CD4-positive, alpha-beta T cell (primary cell): ENCODE results near the gene PM20D1. TPM values are rescaled to one million over a fixed set of nuclear protein-coding genes. Genes with fewer than 3 reads are reported as not detected.

ENCODE experiments used
- ATAC-seq: fragments of 200-7000 bp; cut with Tn5 transposase; one replicate; pipeline ENCODE4 v1.10.0; 2022; ENCODE audit warnings: mild to moderate bottlenecking; ENCODE audit not compliant: poor library complexity
- CTCF ChIA-PET: fragments of 350-600 bp; sonication (Branson Sonifier 250); formaldehyde crosslinking; loops from one replicate; lab custom pipeline; 2021; ENCODE audit warnings: antibody characterized with exemption, inconsistent platforms; lab: Charles Lee
- POLR2A ChIA-PET: fragments of 350-600 bp; sonication (Branson Sonifier 250); formaldehyde crosslinking; loops from one replicate; lab custom pipeline; 2021; ENCODE audit warnings: antibody characterized with exemption, inconsistent platforms; lab: Charles Lee
- DNase-seq, 14 experiments: peaks; one replicate each; pipeline ENCODE4 v3.0.0-alpha.2; 2013 to 2020; ENCODE audit warnings: mixed read lengths in 2 of 14
- H3K27ac ChIP-seq, 2 donors: one replicate each; pipeline versions ENCODE4 v1.5.1 to v1.7.0; 2013; ENCODE audit warnings: low read length in 2 of 2, low read depth in 1 of 2, mild to moderate bottlenecking in 1 of 2
- H3K27me3 ChIP-seq, 2 experiments: 1 replicate in 1 of 2; 2 replicates in 1 of 2; pipeline versions ENCODE4 v1.6.1 to v1.7.0; 2013; ENCODE audit warnings: low read length in 2 of 2, control low read depth in 1 of 2, mild to moderate bottlenecking in 1 of 2, moderate library complexity in 1 of 2; ENCODE audit not compliant: insufficient read depth in 2 of 2, control insufficient read depth in 1 of 2
- H3K36me3 ChIP-seq: one replicate; pipeline ENCODE4 v1.6.1; 2013; ENCODE audit warnings: low read length, control low read depth; ENCODE audit not compliant: insufficient read depth
- H3K4me1 ChIP-seq: one replicate; pipeline ENCODE4 v1.6.1; 2013; ENCODE audit warnings: low read length, control low read depth; ENCODE audit not compliant: insufficient read depth
- H3K4me3 ChIP-seq: one replicate; pipeline ENCODE4 v1.5.1; 2013; ENCODE audit warnings: mild to moderate bottlenecking, low read length, moderate library complexity
- H3K9me3 ChIP-seq, 2 experiments: 1 replicate in 1 of 2; 2 replicates in 1 of 2; pipeline versions ENCODE4 v1.6.1 to v1.7.0; 2013; ENCODE audit warnings: low read length in 2 of 2, mild to moderate bottlenecking in 2 of 2, control low read depth in 1 of 2, moderate library complexity in 1 of 2; ENCODE audit not compliant: control insufficient read depth in 1 of 2, insufficient read depth in 1 of 2
- H3K27ac Mint-ChIP-seq: one replicate; pipeline ENCODE4 v1.8.0; 2020; ENCODE audit warnings: mixed read lengths
- H3K27me3 Mint-ChIP-seq: one replicate; pipeline ENCODE4 v1.8.0; 2021; ENCODE audit warnings: mixed read lengths
- H3K36me3 Mint-ChIP-seq: one replicate; pipeline ENCODE4 v1.8.0; 2021; ENCODE audit warnings: low read depth, mixed read lengths
- H3K4me1 Mint-ChIP-seq: one replicate; pipeline ENCODE4 v1.8.0; 2021; ENCODE audit warnings: low read depth, mixed read lengths
- H3K4me3 Mint-ChIP-seq: one replicate; pipeline ENCODE4 v1.8.0; 2020; ENCODE audit warnings: mild to moderate bottlenecking, mixed read lengths
- H3K9me3 Mint-ChIP-seq: one replicate; pipeline ENCODE4 v1.8.0; 2020; ENCODE audit warnings: mixed read lengths
- intact Hi-C, 2 experiments: fragments of 100-400 bp; cut with DNase I in 1 of 2; cut with micrococcal nuclease in 1 of 2; formaldehyde crosslinking; loops; one replicate each; pipeline versions ENCODE4 v1.15.1 to v1.9.0; 2023 to 2025; cut with DNase I, micrococcal nuclease
- total RNA-seq, 174 experiments: library from RNA in 2 of 174; stranded (reverse) in 2 of 174; gene quantifications; one replicate each; pipeline ENCODE4 v1.2.3 and lab custom pipeline; 2021 to 2026
- TF ChIP-seq, protein P1 (sequence below): fragments of 200-600 bp; IDR thresholded peaks from one replicate; pipeline ENCODE4 v1.8.0; 2022; ENCODE audit warnings: antibody characterized with exemption, mild to moderate bottlenecking

The PM20D1 gene
- total RNA-seq, 2 experiments from 2014 or later: 1.2 to 1.4 TPM

DNA sequence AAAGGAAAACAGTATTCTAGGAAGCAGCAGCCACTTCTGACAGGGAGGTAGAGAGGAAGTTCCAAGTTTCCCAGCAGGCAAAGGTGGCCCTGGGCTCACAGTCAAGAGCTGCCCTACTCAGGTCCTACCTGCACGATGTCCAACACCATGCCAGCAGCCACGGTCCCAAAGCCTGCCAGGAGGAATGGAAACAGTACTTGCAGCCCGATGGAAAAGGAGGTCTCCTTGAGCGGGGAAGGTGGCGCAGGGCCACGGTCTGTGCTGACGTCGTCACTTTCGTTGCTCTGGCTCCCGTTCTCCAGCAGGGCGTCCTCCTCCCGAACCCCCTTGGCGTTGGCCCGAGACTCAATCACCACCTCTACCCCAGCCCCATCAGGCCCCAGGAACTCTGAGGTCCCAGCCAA is 40.0 kb downstream of the PM20D1 start:
- Histone ChIP-seq H3K27me3 (no peaks in the 10 kb centered on the region), H3K4me3 (no peak overlapping the region), H3K9me3 (no peaks in the 10 kb centered on the region), H3K36me3 (peaks cover 9% of the 10 kb centered on the region), H3K27ac (no peak overlapping the region), H3K4me1 (peaks cover 81% of the 10 kb centered on the region)
- H3K4me1 Mint-ChIP-seq: peaks cover 88% of the 10 kb centered on the region
- peak overlapping the region; percentile 25 for H3K4me3 Mint-ChIP-seq
- intact Hi-C loops: loop anchor here in 1 of 2 experiments (2.0 kb wide), 1 partner anchor 57 kb away; no protein-coding TSS in a partner anchor
- ATAC-seq: no peak
- CTCF ChIA-PET: interaction anchor here (2.6 kb wide), 1 partner anchor 11 kb away, joined by 8 read pairs; no protein-coding TSS in a partner anchor
- TF ChIP-seq, protein P1, sequence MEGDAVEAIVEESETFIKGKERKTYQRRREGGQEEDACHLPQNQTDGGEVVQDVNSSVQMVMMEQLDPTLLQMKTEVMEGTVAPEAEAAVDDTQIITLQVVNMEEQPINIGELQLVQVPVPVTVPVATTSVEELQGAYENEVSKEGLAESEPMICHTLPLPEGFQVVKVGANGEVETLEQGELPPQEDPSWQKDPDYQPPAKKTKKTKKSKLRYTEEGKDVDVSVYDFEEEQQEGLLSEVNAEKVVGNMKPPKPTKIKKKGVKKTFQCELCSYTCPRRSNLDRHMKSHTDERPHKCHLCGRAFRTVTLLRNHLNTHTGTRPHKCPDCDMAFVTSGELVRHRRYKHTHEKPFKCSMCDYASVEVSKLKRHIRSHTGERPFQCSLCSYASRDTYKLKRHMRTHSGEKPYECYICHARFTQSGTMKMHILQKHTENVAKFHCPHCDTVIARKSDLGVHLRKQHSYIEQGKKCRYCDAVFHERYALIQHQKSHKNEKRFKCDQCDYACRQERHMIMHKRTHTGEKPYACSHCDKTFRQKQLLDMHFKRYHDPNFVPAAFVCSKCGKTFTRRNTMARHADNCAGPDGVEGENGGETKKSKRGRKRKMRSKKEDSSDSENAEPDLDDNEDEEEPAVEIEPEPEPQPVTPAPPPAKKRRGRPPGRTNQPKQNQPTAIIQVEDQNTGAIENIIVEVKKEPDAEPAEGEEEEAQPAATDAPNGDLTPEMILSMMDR: no peak
- H3K9me3 Mint-ChIP-seq: no peaks in the 10 kb centered on the region
- no peak for DNase-seq
- POLR2A ChIA-PET: interaction anchor here (0.6 to 1.6 kb wide), 4 partner anchors 10 to 85 kb away, joined by 3 to 4 read pairs (median 3); partner anchors contain the start of genes PM20D1 and RAB29
- H3K27ac Mint-ChIP-seq: no peak overlapping the region
- peaks cover 48% of the 10 kb centered on the region for H3K36me3 Mint-ChIP-seq
- H3K27me3 Mint-ChIP-seq: no peaks in the 10 kb centered on the region

DNA sequence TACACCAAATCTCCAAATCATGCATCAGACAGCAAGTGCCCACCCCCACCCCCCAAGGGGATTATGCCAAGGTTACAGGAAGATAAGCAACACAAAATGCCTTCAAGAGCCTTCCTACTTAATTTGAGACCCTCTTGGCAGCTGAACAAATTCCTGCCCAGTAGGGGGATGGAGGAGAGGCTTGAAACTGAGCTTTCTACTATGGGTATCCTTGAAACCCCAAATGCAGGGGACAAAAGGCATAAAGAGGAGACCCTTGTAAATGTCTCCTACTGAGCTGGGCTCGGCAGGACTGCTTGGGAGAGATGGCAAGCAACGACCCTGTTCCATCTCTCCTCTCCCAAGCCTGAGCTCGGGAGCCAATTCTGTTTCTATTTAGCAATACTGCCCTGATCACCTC is 40.5 kb downstream of the PM20D1 start:
- Histone ChIP-seq H3K36me3 (peaks cover 11% of the 10 kb centered on the region), H3K9me3 (no peaks in the 10 kb centered on the region), H3K4me3 (no peak overlapping the region), H3K27me3 (no peaks in the 10 kb centered on the region), H3K27ac (no peak overlapping the region), H3K4me1 (peaks cover 86% of the 10 kb centered on the region)
- Mint-ChIP-seq H3K36me3 (peaks cover 52% of the 10 kb centered on the region), H3K4me3 (peak overlapping the region; percentile 32), H3K27me3 (no peaks in the 10 kb centered on the region), H3K27ac (peak overlapping the region; percentile 25), H3K4me1 (peaks cover 88% of the 10 kb centered on the region), H3K9me3 (no peaks in the 10 kb centered on the region)
- POLR2A ChIA-PET: interaction anchor here (0.6 to 1.6 kb wide), 3 partner anchors 34 to 85 kb away, joined by 3 to 4 read pairs (median 3); partner anchors contain the start of genes PM20D1 and RAB29
- ATAC-seq (no peak), DNase-seq (no peak)
- intact Hi-C loops: loop anchor here in 1 of 2 experiments (2.0 kb wide), 1 partner anchor 57 kb away; no protein-coding TSS in a partner anchor
- CTCF ChIA-PET: interaction anchor here (2.6 kb wide), 1 partner anchor 11 kb away, joined by 8 read pairs; no protein-coding TSS in a partner anchor
- TF ChIP-seq, protein P1: no peak

DNA sequence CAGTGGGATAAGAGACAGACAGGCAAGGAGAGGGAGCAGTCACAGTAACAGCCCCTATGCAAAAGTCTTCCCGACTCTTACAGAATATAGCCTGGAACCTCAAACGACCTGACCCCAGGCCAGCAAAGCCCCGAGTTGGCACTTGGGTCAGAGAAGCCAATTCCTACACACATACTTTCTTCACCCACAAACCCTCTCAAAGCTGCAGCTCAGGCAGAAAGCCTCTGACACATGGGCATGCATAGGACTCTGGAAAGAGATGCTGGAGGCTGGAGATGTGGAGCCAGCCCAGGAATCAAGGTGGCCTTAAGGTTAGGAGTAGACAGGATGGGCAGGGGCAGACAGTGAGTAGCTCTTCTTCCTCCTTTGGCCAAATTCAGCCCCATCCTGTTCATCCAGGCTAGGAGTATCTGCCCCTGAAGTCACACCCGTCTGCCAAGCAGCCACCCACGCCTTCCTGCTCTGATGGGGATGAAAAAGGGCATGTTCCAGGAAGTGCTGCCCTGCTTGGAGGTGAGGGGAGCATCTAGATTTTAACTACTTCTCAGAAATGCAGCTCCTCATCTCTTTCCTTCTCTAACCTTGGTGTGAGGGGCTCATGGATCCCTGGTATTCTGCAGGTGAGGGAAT is 44.7 kb downstream of the PM20D1 start:
- H3K4me3 Mint-ChIP-seq: peak overlapping the region; percentile 40
- Histone ChIP-seq H3K4me1 (peaks cover 60% of the 10 kb centered on the region), H3K27me3 (no peaks in the 10 kb centered on the region), H3K9me3 (no peaks in the 10 kb centered on the region), H3K27ac (peak overlapping the region; percentile 4 to 15), H3K4me3 (peak overlapping the region; percentile 12), H3K36me3 (peaks cover 29% of the 10 kb centered on the region)
- no peaks in the 10 kb centered on the region for H3K9me3 Mint-ChIP-seq
- intact Hi-C loops: no loop called here
- DNase-seq: peak in 8 of 14 experiments; percentile 4 to 55 (median 21)
- peaks cover 36% of the 10 kb centered on the region for H3K36me3 Mint-ChIP-seq
- TF ChIP-seq, protein P1: no peak
- no peaks in the 10 kb centered on the region for H3K27me3 Mint-ChIP-seq
- peak overlapping the region; percentile 3 for H3K27ac Mint-ChIP-seq
- ChIA-PET CTCF (interaction anchor here (1.0 to 1.2 kb wide), 4 partner anchors 11 to 172 kb away, joined by 3 read pairs; no protein-coding TSS in a partner anchor), POLR2A (interaction anchor here (1.0 to 2.0 kb wide), 4 partner anchors 9 to 31 kb away, joined by 3 to 10 read pairs (median 5); partner anchors contain the start of genes RAB29 and SLC41A1)
- peaks cover 78% of the 10 kb centered on the region for H3K4me1 Mint-ChIP-seq
- peak; percentile 63 for ATAC-seq
